Measurements from ENCODE around the gene WNT7B.
A peak's percentile ranks its signal among the peaks of the same experiment; 100 is the strongest.

Gene WNT7B

DNA sequence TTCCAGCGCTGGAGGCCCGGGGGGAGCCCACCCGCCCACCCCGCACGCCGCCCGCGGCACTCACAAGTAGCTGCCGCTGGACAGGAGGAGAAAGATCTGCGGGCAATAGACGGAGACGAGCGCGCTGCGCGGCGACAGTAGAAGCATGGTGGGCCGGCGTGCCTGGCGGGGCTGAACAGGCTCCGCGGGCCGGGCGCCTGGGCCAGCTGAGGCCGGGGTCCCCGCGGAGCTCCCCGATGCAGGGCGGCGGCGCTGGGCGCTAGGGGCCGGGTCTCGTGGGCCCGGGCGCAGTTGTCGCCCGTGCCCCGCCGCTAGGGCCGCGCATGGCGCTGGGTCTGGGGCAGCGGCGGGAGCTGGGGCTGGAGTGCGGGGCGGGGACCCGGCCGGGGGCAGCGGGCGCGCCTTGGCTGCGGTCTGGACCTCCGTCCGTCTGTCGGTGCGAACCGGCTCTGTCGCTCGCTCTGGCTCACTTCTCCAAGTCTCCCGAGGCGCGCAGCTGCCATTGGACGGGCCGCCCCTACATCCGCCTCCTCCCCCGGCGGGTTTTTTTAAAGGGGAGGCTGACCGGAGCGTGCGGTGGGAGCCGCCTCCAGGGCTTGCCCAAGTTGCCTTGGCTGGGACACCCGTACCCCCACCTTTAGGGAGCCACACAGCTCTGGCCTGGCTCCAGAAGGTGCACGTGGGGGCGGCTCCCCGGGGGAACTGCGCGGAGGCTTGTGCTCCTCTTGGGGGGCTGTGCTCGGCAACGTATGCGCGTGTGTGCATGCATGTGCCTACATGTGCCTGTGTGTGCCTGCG is 4.7 kb downstream of the WNT7B start:
- H3K36me3 ChIP-seq (replicated peaks in 1 of 2; ENCODE audit: control insufficient read depth in 2 of 2, insufficient read depth in 2 of 2, low read length in 2 of 2): peaks cover 0 to 2% of the 10 kb centered on the region in 2 donors
- peak overlapping the region; percentile 99 for H2AK5ac ChIP-seq (ENCODE audit: low read depth, low read length)
- H3K14ac ChIP-seq (ENCODE audit: low read length): peak overlapping the region; percentile 39
- H4K8ac ChIP-seq (ENCODE audit: low read depth, low read length): peak overlapping the region; percentile 23
- H2BK120ac ChIP-seq (ENCODE audit: low read depth, low read length): peak overlapping the region; percentile 16
- H3K79me1 ChIP-seq (ENCODE audit: low read depth, low read length): peaks cover 2% of the 10 kb centered on the region
- H3K9ac ChIP-seq (ENCODE audit: low read depth, low read length, poor library complexity): no peak overlapping the region
- H3K4me2 ChIP-seq (ENCODE audit: insufficient read depth, low read length, poor library complexity, severe bottlenecking): peak overlapping the region; percentile 59
- no peak overlapping the region for H3K27ac ChIP-seq (replicated peaks; ENCODE audit: low read length)
- peak overlapping the region; percentile 15 to 43 for H3K4me3 ChIP-seq (ENCODE audit: low read length in 2 of 2)
- H3K27me3 ChIP-seq (ENCODE audit: control insufficient read depth in 3 of 3, insufficient read depth in 3 of 3, low read depth in 1 of 3, low read length in 3 of 3): peaks cover 34 to 76% (median 66%) of the 10 kb centered on the region in 3 experiments
- no peak for DNase-seq (ENCODE audit: low spot score)
- H2BK12ac ChIP-seq (ENCODE audit: low read length): peak overlapping the region; percentile 99
- peaks cover 31 to 50% of the 10 kb centered on the region in 2 donors for H3K4me1 ChIP-seq (ENCODE audit: control insufficient read depth in 2 of 2, insufficient read depth in 1 of 2, low read depth in 1 of 2, low read length in 2 of 2)
- no CpG with 5 or more reads among the region's 83 CpGs for WGBS, 2 donors (ENCODE audit: extremely low coverage in 2 of 2, insufficient read length in 2 of 2, insufficient replicate concordance in 1 of 2)
- H3K9me3 ChIP-seq (replicated peaks in 1 of 2; ENCODE audit: control insufficient read depth in 2 of 2, insufficient read depth in 1 of 2, low read depth in 1 of 2, low read length in 2 of 2): peaks cover 7 to 15% of the 10 kb centered on the region in 2 donors
- peak overlapping the region; percentile 91 for H2BK5ac ChIP-seq (ENCODE audit: low read length)
- peak overlapping the region; percentile 38 for H3K18ac ChIP-seq (ENCODE audit: low read length)
- peak overlapping the region; percentile 53 for H2AFZ ChIP-seq (ENCODE audit: low read length)
- H3K4ac ChIP-seq (ENCODE audit: low read length): no peak overlapping the region
- peak overlapping the region; percentile 96 for H3K23ac ChIP-seq (ENCODE audit: low read depth, low read length, poor library complexity)
- no peak overlapping the region for H4K91ac ChIP-seq (ENCODE audit: low read depth, low read length, poor library complexity)
- peak overlapping the region; percentile 99 for H2BK15ac ChIP-seq (ENCODE audit: low read length)

DNA sequence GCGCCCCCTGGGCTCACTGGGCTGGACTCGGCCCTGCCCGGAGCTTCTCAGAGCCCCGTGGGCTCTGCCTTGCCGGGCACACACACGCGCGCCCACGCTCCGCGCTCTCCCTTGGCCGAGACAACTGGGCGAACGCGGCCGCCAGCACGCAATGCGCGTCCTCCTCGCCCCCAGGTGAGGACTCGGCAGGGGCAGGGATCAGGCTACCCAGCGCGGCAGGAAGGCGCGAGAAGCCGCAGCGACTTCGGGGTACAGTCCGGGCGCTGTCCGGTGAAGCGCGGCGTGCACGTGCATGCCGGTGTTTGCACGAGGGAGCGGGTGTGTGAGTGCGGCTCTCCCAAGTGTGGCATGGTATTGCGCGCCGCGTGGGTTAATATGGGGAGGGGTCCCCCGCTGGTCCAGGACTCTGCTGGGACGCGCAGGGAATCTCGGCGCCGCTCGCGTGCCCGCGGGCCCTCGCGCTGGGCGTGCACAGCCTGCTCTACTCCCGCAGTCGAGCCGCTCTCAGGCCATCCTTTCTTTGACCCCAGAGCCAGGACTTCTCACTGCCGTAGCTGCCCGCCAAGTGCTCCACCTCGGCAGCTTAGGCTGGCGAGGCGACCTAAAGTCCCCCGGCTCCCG is 5.4 kb downstream of the WNT7B start:
- no peak overlapping the region for H3K27ac ChIP-seq (replicated peaks; ENCODE audit: low read length)
- peak overlapping the region; percentile 99 for H2BK15ac ChIP-seq (ENCODE audit: low read length)
- H3K27me3 ChIP-seq (ENCODE audit: control insufficient read depth in 3 of 3, insufficient read depth in 3 of 3, low read depth in 1 of 3, low read length in 3 of 3): peaks cover 30 to 70% (median 62%) of the 10 kb centered on the region in 3 experiments
- peak overlapping the region; percentile 79 for H3K14ac ChIP-seq (ENCODE audit: low read length)
- H3K4me1 ChIP-seq (ENCODE audit: control insufficient read depth in 2 of 2, insufficient read depth in 1 of 2, low read depth in 1 of 2, low read length in 2 of 2): peaks cover 31 to 57% of the 10 kb centered on the region in 2 donors
- H2BK120ac ChIP-seq (ENCODE audit: low read depth, low read length): peak overlapping the region; percentile 16
- H3K79me1 ChIP-seq (ENCODE audit: low read depth, low read length): peaks cover 2% of the 10 kb centered on the region
- peak overlapping the region; percentile 53 for H4K8ac ChIP-seq (ENCODE audit: low read depth, low read length)
- peak overlapping the region; percentile 27 to 69 for H3K4me3 ChIP-seq (ENCODE audit: low read length in 2 of 2)
- H3K23ac ChIP-seq (ENCODE audit: low read depth, low read length, poor library complexity): peak overlapping the region; percentile 86
- peak overlapping the region; percentile 99 for H3K18ac ChIP-seq (ENCODE audit: low read length)
- H3K36me3 ChIP-seq (replicated peaks in 1 of 2; ENCODE audit: control insufficient read depth in 2 of 2, insufficient read depth in 2 of 2, low read length in 2 of 2): peaks cover 0 to 2% of the 10 kb centered on the region in 2 donors
- peak overlapping the region; percentile 96 for H4K91ac ChIP-seq (ENCODE audit: low read depth, low read length, poor library complexity)
- H2BK5ac ChIP-seq (ENCODE audit: low read length): peak overlapping the region; percentile 91
- H3K4me2 ChIP-seq (ENCODE audit: insufficient read depth, low read length, poor library complexity, severe bottlenecking): peak overlapping the region; percentile 59
- H3K9ac ChIP-seq (ENCODE audit: low read depth, low read length, poor library complexity): peak overlapping the region; percentile 80
- peak overlapping the region; percentile 99 for H2BK12ac ChIP-seq (ENCODE audit: low read length)
- H2AK5ac ChIP-seq (ENCODE audit: low read depth, low read length): peak overlapping the region; percentile 99
- DNase-seq (ENCODE audit: low spot score): no peak
- H3K4ac ChIP-seq (ENCODE audit: low read length): peak overlapping the region; percentile 90
- peak overlapping the region; percentile 90 for H2AFZ ChIP-seq (ENCODE audit: low read length)
- peaks cover 7 to 17% of the 10 kb centered on the region in 2 donors for H3K9me3 ChIP-seq (replicated peaks in 1 of 2; ENCODE audit: control insufficient read depth in 2 of 2, insufficient read depth in 1 of 2, low read depth in 1 of 2, low read length in 2 of 2)
- no CpG with 5 or more reads among the region's 66 CpGs for WGBS, 2 donors (ENCODE audit: extremely low coverage in 2 of 2, insufficient read length in 2 of 2, insufficient replicate concordance in 1 of 2)

DNA sequence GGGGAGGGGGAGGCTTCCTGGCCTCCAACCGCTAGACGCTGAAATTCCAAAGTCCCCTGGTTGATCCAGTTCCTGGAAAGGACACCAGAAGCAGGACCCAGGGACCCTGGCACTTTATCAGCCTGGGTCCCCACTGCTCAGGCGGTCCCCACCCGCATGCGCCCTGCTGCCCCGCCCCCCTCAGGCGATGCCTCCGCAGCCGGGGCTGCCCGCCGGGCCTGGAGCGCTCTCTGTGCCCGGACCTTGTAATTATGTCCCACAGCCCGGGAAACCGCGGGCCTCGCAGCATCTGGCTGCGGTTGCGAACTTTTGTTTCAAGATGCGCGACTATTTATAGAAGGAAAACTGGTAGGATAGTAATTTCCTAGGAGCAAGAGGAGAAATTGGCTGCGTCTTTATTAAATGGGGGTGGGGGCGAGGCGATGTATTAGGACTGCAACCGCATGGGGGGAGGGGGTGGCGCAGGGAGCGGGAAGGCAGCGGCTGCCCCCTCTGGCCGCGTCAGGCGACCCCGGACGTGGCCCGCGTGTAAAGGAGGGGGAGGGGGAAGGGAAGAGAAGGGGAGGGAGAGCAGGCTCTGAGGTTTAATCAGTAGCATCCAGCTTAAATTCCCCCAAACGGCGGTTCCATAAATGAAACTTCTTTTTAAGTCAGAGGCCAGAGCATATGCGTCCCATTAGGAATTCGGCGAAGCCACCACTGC is 6.1 kb downstream of the WNT7B start:
- H3K4ac ChIP-seq (ENCODE audit: low read length): no peak overlapping the region
- peaks cover 0 to 2% of the 10 kb centered on the region in 2 donors for H3K36me3 ChIP-seq (replicated peaks in 1 of 2; ENCODE audit: control insufficient read depth in 2 of 2, insufficient read depth in 2 of 2, low read length in 2 of 2)
- H3K4me3 ChIP-seq (ENCODE audit: low read length in 2 of 2): peak overlapping the region in 1 of 2 donors; percentile 27
- H2BK15ac ChIP-seq (ENCODE audit: low read length): peak overlapping the region; percentile 99
- H2BK120ac ChIP-seq (ENCODE audit: low read depth, low read length): peak overlapping the region; percentile 68
- H2BK12ac ChIP-seq (ENCODE audit: low read length): peak overlapping the region; percentile 99
- H3K4me1 ChIP-seq (ENCODE audit: control insufficient read depth in 2 of 2, insufficient read depth in 1 of 2, low read depth in 1 of 2, low read length in 2 of 2): peaks cover 31 to 62% of the 10 kb centered on the region in 2 donors
- peak overlapping the region; percentile 99 for H3K18ac ChIP-seq (ENCODE audit: low read length)
- H3K27ac ChIP-seq (replicated peaks; ENCODE audit: low read length): no peak overlapping the region
- DNase-seq (ENCODE audit: low spot score): no peak
- H3K14ac ChIP-seq (ENCODE audit: low read length): no peak overlapping the region
- H3K79me1 ChIP-seq (ENCODE audit: low read depth, low read length): peaks cover 2% of the 10 kb centered on the region
- peak overlapping the region; percentile 90 for H2AFZ ChIP-seq (ENCODE audit: low read length)
- H3K27me3 ChIP-seq (ENCODE audit: control insufficient read depth in 3 of 3, insufficient read depth in 3 of 3, low read depth in 1 of 3, low read length in 3 of 3): peaks cover 26 to 65% (median 65%) of the 10 kb centered on the region in 3 experiments
- H4K8ac ChIP-seq (ENCODE audit: low read depth, low read length): no peak overlapping the region
- H2BK5ac ChIP-seq (ENCODE audit: low read length): peak overlapping the region; percentile 91
- H3K23ac ChIP-seq (ENCODE audit: low read depth, low read length, poor library complexity): no peak overlapping the region
- H3K9ac ChIP-seq (ENCODE audit: low read depth, low read length, poor library complexity): no peak overlapping the region
- H3K4me2 ChIP-seq (ENCODE audit: insufficient read depth, low read length, poor library complexity, severe bottlenecking): peak overlapping the region; percentile 59
- peak overlapping the region; percentile 100 for H2AK5ac ChIP-seq (ENCODE audit: low read depth, low read length)
- WGBS, 2 donors (ENCODE audit: extremely low coverage in 2 of 2, insufficient read length in 2 of 2, insufficient replicate concordance in 1 of 2): no CpG with 5 or more reads among the region's 40 CpGs
- H4K91ac ChIP-seq (ENCODE audit: low read depth, low read length, poor library complexity): peak overlapping the region; percentile 96
- peaks cover 7 to 18% of the 10 kb centered on the region in 2 donors for H3K9me3 ChIP-seq (replicated peaks in 1 of 2; ENCODE audit: control insufficient read depth in 2 of 2, insufficient read depth in 1 of 2, low read depth in 1 of 2, low read length in 2 of 2)

All from neuronal stem cell (in vitro differentiated cells).